A549 (cell line): ENCODE results near the gene IFIT2. TPM values are rescaled to one million over a fixed set of nuclear protein-coding genes. Genes with fewer than 3 reads are reported as not detected.
A peak's percentile ranks its signal among the peaks of the same experiment; 100 is the strongest.

ENCODE experiments used
- ATAC-seq, 2 experiments: fragments of 200-7000 bp in 1 of 2; fragments of >200 bp in 1 of 2; cut with Nextera tagmentation in 1 of 2; cut with Tn5 transposase in 1 of 2; 3 replicates each; pipeline versions ENCODE4 v1.8.0 to v1.9.1; 2018 to 2020; ENCODE audit warnings: mild to moderate bottlenecking in 1 of 2, moderate library complexity in 1 of 2
- CTCF ChIA-PET: fragments of 300-600 bp; sonication (Branson Sonifier 250); formaldehyde crosslinking; extraction: SDS; loops from one replicate; lab custom pipeline; 2021; ENCODE audit warnings: antibody characterized with exemption, inconsistent platforms; lab: Yijun Ruan, JAX
- POLR2A ChIA-PET: fragments of 350-600 bp; formaldehyde crosslinking; extraction: SDS; loops from one replicate; lab custom pipeline; 2021; ENCODE audit warnings: antibody characterized with exemption, inconsistent platforms; lab: Yijun Ruan, JAX
- DNase-seq, 2 experiments: peaks; one replicate each; pipeline versions ENCODE4 v3.0.0 to v3.0.0-alpha.2; 2011 to 2016; ENCODE audit warnings: low read depth in 1 of 2, low spot score in 1 of 2
- FAIRE-seq: peaks from 2 replicates; lab custom pipeline; 2011; peaks lifted over from hg19 to GRCh38; lab: Jason Lieb, UNC
- H3K27ac ChIP-seq, 2 experiments: fragments of >200 bp; sonication (Bioruptor Twin); formaldehyde crosslinking; 3 replicates each; pipeline ENCODE4 v1.5.1; 2016 to 2017
- H3K4me1 ChIP-seq: fragments of >200 bp; sonication (Bioruptor Twin); formaldehyde crosslinking; 3 replicates; pipeline ENCODE4 v1.6.1; 2016
- H3K4me2 ChIP-seq: fragments of >200 bp; sonication (Bioruptor Twin); formaldehyde crosslinking; 3 replicates; pipeline ENCODE4 v1.6.1; 2016
- H3K4me3 ChIP-seq: fragments of >200 bp; sonication (Bioruptor Twin); formaldehyde crosslinking; 3 replicates; pipeline ENCODE4 v1.5.1; 2016
- H3K9me3 ChIP-seq: fragments of >200 bp; sonication (Bioruptor Twin); formaldehyde crosslinking; 3 replicates; pipeline ENCODE4 v1.6.1; 2016
- BCL3 ChIP-seq: fragments of >200 bp; sonication (Bioruptor Twin); formaldehyde crosslinking; IDR thresholded peaks from 3 replicates; pipeline ENCODE4 v1.6.1; 2016
- CBX2 ChIP-seq: fragments of 200-600 bp; sonication (generic); IDR thresholded peaks from 2 replicates; pipeline ENCODE4 v1.6.1; 2016; ENCODE audit warnings: low read depth, mild to moderate bottlenecking, borderline replicate concordance
- CEBPB ChIP-seq, 2 experiments: fragments of >200 bp in 1 of 2; sonication (Bioruptor Twin) in 1 of 2; formaldehyde crosslinking in 1 of 2; IDR thresholded peaks; 2 replicates each; pipeline ENCODE4 v1.6.1; 2012 to 2016
- CHD2 ChIP-seq: fragments of 150-350 bp; IDR thresholded peaks from 2 replicates; pipeline ENCODE4 v1.6.1; 2014; ENCODE audit warnings: low read length; ENCODE audit not compliant: partially characterized antibody
- E2F6 ChIP-seq: IDR thresholded peaks from 2 replicates; pipeline ENCODE4 v1.6.1; 2012; ENCODE audit warnings: low read depth, borderline replicate concordance
- FOSB ChIP-seq: fragments of 250-450 bp; sonication (Bioruptor Pico); IDR thresholded peaks from 2 replicates; pipeline ENCODE4 v1.5.0; 2020; ENCODE audit warnings: mild to moderate bottlenecking, moderate library complexity
- FOSL2 ChIP-seq, 2 experiments: fragments of 450-650 bp in 1 of 2; fragments of >200 bp in 1 of 2; sonication (Bioruptor Twin) in 1 of 2; formaldehyde crosslinking; IDR thresholded peaks; 2 replicates each; pipeline versions ENCODE4 v1.5.0 to v1.6.1; 2016 to 2020; ENCODE audit warnings: mild to moderate bottlenecking in 1 of 2, moderate library complexity in 1 of 2
- GATA3 ChIP-seq: IDR thresholded peaks from 2 replicates; pipeline ENCODE4 v1.6.1; 2012; ENCODE audit warnings: borderline replicate concordance
- HDAC2 ChIP-seq: fragments of 200-600 bp; sonication (generic); IDR thresholded peaks from 2 replicates; pipeline ENCODE4 v1.6.1; 2016
- HOXA7 ChIP-seq: fragments of 250-450 bp; sonication (Bioruptor Pico); IDR thresholded peaks from 2 replicates; pipeline ENCODE4 v1.5.0; 2020; ENCODE audit warnings: mild to moderate bottlenecking, moderate library complexity
- HOXB13 ChIP-seq: fragments of 250-450 bp; sonication (Bioruptor Pico); IDR thresholded peaks from 2 replicates; pipeline ENCODE4 v1.5.0; 2020; ENCODE audit warnings: low read depth, mild to moderate bottlenecking, moderate library complexity
- MYC ChIP-seq: IDR thresholded peaks from 2 replicates; pipeline ENCODE4 v1.6.1; 2012; ENCODE audit warnings: mild to moderate bottlenecking, inconsistent platforms, low read length, improper control_type of control experiment, borderline replicate concordance
- NFE2L2 ChIP-seq: fragments of 150-350 bp; conservative IDR thresholded peaks from 2 replicates; pipeline ENCODE4 v1.6.1; 2014; ENCODE audit warnings: low read length
- RAD21 ChIP-seq, 2 experiments: fragments of >200 bp in 1 of 2; sonication (Bioruptor Twin) in 1 of 2; formaldehyde crosslinking in 1 of 2; IDR thresholded peaks in 1 of 2; conservative IDR thresholded peaks in 1 of 2; 2 replicates in 1 of 2; 3 replicates in 1 of 2; pipeline ENCODE4 v1.6.1; 2012 to 2018; ENCODE audit warnings: inconsistent platforms in 1 of 2
- RARB ChIP-seq: fragments of 250-450 bp; sonication (Bioruptor Pico); IDR thresholded peaks from 2 replicates; pipeline ENCODE4 v1.8.0; 2021; ENCODE audit warnings: mild to moderate bottlenecking, moderate library complexity
- REST ChIP-seq: fragments of 200-600 bp; sonication (generic); IDR thresholded peaks from 2 replicates; pipeline ENCODE4 v1.6.1; 2016; ENCODE audit warnings: antibody characterized with exemption, mild to moderate bottlenecking, moderate library complexity
- SMC3 ChIP-seq: fragments of >200 bp; sonication (Bioruptor Twin); formaldehyde crosslinking; IDR thresholded peaks from 3 replicates; pipeline ENCODE4 v1.6.1; 2018; ENCODE audit warnings: inconsistent platforms
- ZC3H11A ChIP-seq: fragments of 450-650 bp; IDR thresholded peaks from 2 replicates; pipeline ENCODE4 v1.6.1; 2014; ENCODE audit warnings: antibody characterized with exemption, mild to moderate bottlenecking
- ZSCAN20 ChIP-seq: fragments of 250-450 bp; sonication (Bioruptor Pico); IDR thresholded peaks from 2 replicates; pipeline ENCODE4 v1.8.0; 2022; ENCODE audit warnings: mild to moderate bottlenecking, moderate library complexity
- WGBS: methylation state at CpG from one replicate; pipeline ENCODE4 v1.1.6; 2017; ENCODE audit errors: missing lambda C conversion rate; 5-methylcytosine and 5-hydroxymethylcytosine counted together
- polyA plus RNA-seq, 4 experiments: library from polyadenylated mRNA; depleted of rRNA in 3 of 4; stranded (reverse); fragments of >200 nt; fragmentation: RNase III in 1 of 4; extraction: RNeasy Plus Mini Kit Qiagen cat#74134 plus additional on column Dnase treatment in 1 of 4; gene quantifications; 2 replicates in 3 of 4; 3 replicates in 1 of 4; pipeline ENCODE4 v1.2.3, GENCODE V29; 2011 to 2017
- TF ChIP-seq, protein P1 (sequence below): fragments of 450-650 bp; IDR thresholded peaks from 2 replicates; pipeline ENCODE4 v1.6.1; 2014; ENCODE audit warnings: antibody characterized with exemption
- TF ChIP-seq, protein P2 (sequence below): fragments of >200 bp; sonication (Bioruptor Twin); formaldehyde crosslinking; IDR thresholded peaks from 2 replicates; pipeline ENCODE4 v1.6.1; 2016

IFIT2 gene
- polyA plus RNA-seq, 2 of the 4 experiments (the other 2 are of a cell fraction): 0.75 to 1.1 TPM

GRCh38 chr10:89299031-89299430 lies 2.8 kb upstream of the IFIT2 start:
- no peak overlapping the region for H3K4me3 ChIP-seq
- no peak overlapping the region for H3K4me2 ChIP-seq
- ChIA-PET CTCF (interaction anchor here (0.7 to 1.3 kb wide), 2 partner anchors 70 to 90 kb away, joined by 3 read pairs; no protein-coding TSS in a partner anchor), POLR2A (no interaction called here)
- peaks cover 3% of the 10 kb centered on the region; the same call in 1 of the 3 replicates for H3K9me3 ChIP-seq
- FAIRE-seq: no peak
- no peak for DNase-seq
- TF ChIP-seq CBX2 (no peak), SMC3 (no peak), RAD21 (conservative IDR thresholded peaks at IDR 0.05 in 1 of 2, IDR thresholded peaks at IDR 0.05 in 1 of 2) (no peak), RARB (CRISPR knock-in tag) (no peak), HDAC2 (no peak), FOSB (no peak), ZC3H11A (no peak), CHD2 (no peak), MYC (no peak), E2F6 (no peak), CEBPB (IDR thresholded peaks at IDR 0.05) (no peak), HOXA7 (CRISPR knock-in tag) (no peak), BCL3 (no peak), NFE2L2 (no peak), GATA3 (no peak)
- TF ChIP-seq, protein P1, sequence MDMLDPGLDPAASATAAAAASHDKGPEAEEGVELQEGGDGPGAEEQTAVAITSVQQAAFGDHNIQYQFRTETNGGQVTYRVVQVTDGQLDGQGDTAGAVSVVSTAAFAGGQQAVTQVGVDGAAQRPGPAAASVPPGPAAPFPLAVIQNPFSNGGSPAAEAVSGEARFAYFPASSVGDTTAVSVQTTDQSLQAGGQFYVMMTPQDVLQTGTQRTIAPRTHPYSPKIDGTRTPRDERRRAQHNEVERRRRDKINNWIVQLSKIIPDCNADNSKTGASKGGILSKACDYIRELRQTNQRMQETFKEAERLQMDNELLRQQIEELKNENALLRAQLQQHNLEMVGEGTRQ: no peak
- TF ChIP-seq, protein P2, sequence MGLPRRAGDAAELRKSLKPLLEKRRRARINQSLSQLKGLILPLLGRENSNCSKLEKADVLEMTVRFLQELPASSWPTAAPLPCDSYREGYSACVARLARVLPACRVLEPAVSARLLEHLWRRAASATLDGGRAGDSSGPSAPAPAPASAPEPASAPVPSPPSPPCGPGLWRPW: no peak
- no peak overlapping the region for H3K27ac ChIP-seq
- ATAC-seq: no peak
- peaks cover 22% of the 10 kb centered on the region; the same call in 2 of the 3 replicates for H3K4me1 ChIP-seq
- WGBS: 75% methylated on average over 4 of the region's 4 CpGs

- ATAC-seq (peak; percentile 61 to 64), DNase-seq (peak in 1 of 2 experiments; percentile 13), FAIRE-seq (no peak)
- Histone ChIP-seq H3K27ac (peak overlapping the region; percentile 70 to 83), H3K4me2 (peak overlapping the region; percentile 88), H3K4me3 (peak overlapping the region; percentile 38), H3K9me3 (peaks cover 3% of the 10 kb centered on the region; the same call in 1 of the 3 replicates), H3K4me1 (peaks cover 19% of the 10 kb centered on the region; the same call in 2 of the 3 replicates)
- WGBS: 14% methylated on average over 2 of the region's 2 CpGs
- CTCF ChIA-PET: interaction anchor here (1.5 to 1.6 kb wide), 3 partner anchors 24 to 68 kb away, joined by 3 to 9 read pairs (median 3); no protein-coding TSS in a partner anchor
- POLR2A ChIA-PET: interaction anchor here (0.7 to 1.9 kb wide), 4 partner anchors 23 to 52 kb away, joined by 3 to 12 read pairs (median 6); partner anchors contain the start of genes IFIT3 and LIPA
- TF ChIP-seq REST (no peak), E2F6 (no peak), ZSCAN20 (no peak), MYC (no peak), FOSL2 (IDR thresholded peaks at IDR 0.05) (no peak), FOSL2 (CRISPR knock-in tag; IDR thresholded peaks at IDR 0.05) (no peak), HOXB13 (CRISPR knock-in tag) (no peak)
Observed at GRCh38 chr10:89301232-89301631, 614 bp upstream of the IFIT2 start.
